Measurements from ENCODE around the gene MAD1L1.

MAD1L1 gene

GRCh38 chr7:2054927-2055326 is 177.8 kb downstream of the MAD1L1 start:
- H3K27me3 ChIP-seq, result no peaks in the 10 kb centered on the region
- no peaks in the 10 kb centered on the region for H3K9me3 ChIP-seq
- peaks cover 8% of the 10 kb centered on the region for H3K36me3 ChIP-seq
- H3K27ac ChIP-seq, result no peak overlapping the region
- TF ChIP-seq CTCF (IDR thresholded peaks at IDR 0.05), result no peak
- no peak overlapping the region for H3K4me3 ChIP-seq (ENCODE audit: low read depth in 1 of 2, low read length in 1 of 2)
- no peaks in the 10 kb centered on the region for H3K4me1 ChIP-seq (ENCODE audit: control insufficient read depth in 1 of 2, insufficient read depth in 1 of 2, low read depth in 1 of 2, low read length in 1 of 2)

GRCh38 chr7:2053395-2053794 is 179.3 kb downstream of the MAD1L1 start:
- no peak overlapping the region for H3K27ac ChIP-seq
- no peak overlapping the region for H3K4me3 ChIP-seq (ENCODE audit: low read depth in 1 of 2, low read length in 1 of 2)
- no peaks in the 10 kb centered on the region for H3K9me3 ChIP-seq
- H3K4me1 ChIP-seq (ENCODE audit: control insufficient read depth in 1 of 2, insufficient read depth in 1 of 2, low read depth in 1 of 2, low read length in 1 of 2), result no peaks in the 10 kb centered on the region
- TF ChIP-seq CTCF (IDR thresholded peaks at IDR 0.05), result no peak
- H3K27me3 ChIP-seq, result no peaks in the 10 kb centered on the region
- H3K36me3 ChIP-seq, result peaks cover 8% of the 10 kb centered on the region

- Histone ChIP-seq H3K4me3 (ENCODE audit: low read depth in 1 of 2, low read length in 1 of 2) (no peak overlapping the region), H3K36me3 (peaks cover 8% of the 10 kb centered on the region), H3K27me3 (no peaks in the 10 kb centered on the region), H3K9me3 (no peaks in the 10 kb centered on the region), H3K27ac (no peak overlapping the region), H3K4me1 (ENCODE audit: control insufficient read depth in 1 of 2, insufficient read depth in 1 of 2, low read depth in 1 of 2, low read length in 1 of 2) (no peaks in the 10 kb centered on the region)
- no peak for TF ChIP-seq CTCF (IDR thresholded peaks at IDR 0.05)
Observed at GRCh38 chr7:2052657-2053048, 180.1 kb downstream of the MAD1L1 start.

GRCh38 chr7:2051707-2052656 is 180.8 kb downstream of the MAD1L1 start:
- H3K27ac ChIP-seq, result no peak overlapping the region
- peaks cover 8% of the 10 kb centered on the region for H3K36me3 ChIP-seq
- no peaks in the 10 kb centered on the region for H3K4me1 ChIP-seq (ENCODE audit: control insufficient read depth in 1 of 2, insufficient read depth in 1 of 2, low read depth in 1 of 2, low read length in 1 of 2)
- TF ChIP-seq CTCF (IDR thresholded peaks at IDR 0.05), result no peak
- H3K9me3 ChIP-seq, result no peaks in the 10 kb centered on the region
- no peaks in the 10 kb centered on the region for H3K27me3 ChIP-seq
- no peak overlapping the region for H3K4me3 ChIP-seq (ENCODE audit: low read depth in 1 of 2, low read length in 1 of 2)

GRCh38 chr7:2050511-2050866 is 182.3 kb downstream of the MAD1L1 start:
- Histone ChIP-seq H3K9me3 (no peaks in the 10 kb centered on the region), H3K4me1 (ENCODE audit: control insufficient read depth in 1 of 2, insufficient read depth in 1 of 2, low read depth in 1 of 2, low read length in 1 of 2) (no peaks in the 10 kb centered on the region), H3K27me3 (no peaks in the 10 kb centered on the region), H3K36me3 (peaks cover 8% of the 10 kb centered on the region), H3K27ac (no peak overlapping the region), H3K4me3 (ENCODE audit: low read depth in 1 of 2, low read length in 1 of 2) (no peak overlapping the region)
- no peak for TF ChIP-seq CTCF (IDR thresholded peaks at IDR 0.05)
